Endothelial cell of umbilical vein (primary cell): ENCODE results near the gene ECI1. TPM values are rescaled to one million over a fixed set of nuclear protein-coding genes. Genes with fewer than 3 reads are reported as not detected.

Experiments
- BruUV-seq: library from RNA; stranded (reverse); fragments of 400-500 nt; replicated peaks from 2 replicates; lab custom pipeline; 2021; lab: Mats Ljungman, UMichigan
- CTCF ChIA-PET: fragments of 300-600, 350-600 bp; sonication (Branson Sonifier 250); formaldehyde crosslinking; loops from one replicate; lab custom pipeline; 2021; ENCODE audit warnings: antibody characterized with exemption, inconsistent platforms; lab: Charles Lee
- POLR2A ChIA-PET: fragments of 300-600, 350-600 bp; sonication (Branson Sonifier 250); formaldehyde crosslinking; loops from one replicate; lab custom pipeline; 2021; ENCODE audit warnings: antibody characterized with exemption, inconsistent platforms; lab: Charles Lee
- DNase-seq: peaks from one replicate; pipeline ENCODE4 v3.0.0-alpha.2; 2011; ENCODE audit warnings: low read depth, low spot score
- FAIRE-seq: peaks from 2 replicates; lab custom pipeline; 2011; peaks lifted over from hg19 to GRCh38; lab: Jason Lieb, UNC
- H2AFZ ChIP-seq: 2 replicates; pipeline ENCODE4 v1.6.0; 2012; ENCODE audit warnings: low read depth, low read length, control low read depth, inconsistent platforms
- H3K27ac ChIP-seq: 2 replicates; pipeline ENCODE4 v1.5.1; 2011; ENCODE audit warnings: low read depth, mild to moderate bottlenecking, control low read depth, low read length, moderate library complexity; ENCODE audit not compliant: insufficient read depth
- H3K27me3 ChIP-seq, 2 experiments: 2 replicates each; pipeline versions ENCODE4 v1.6.0 to v1.6.1; 2011; ENCODE audit warnings: low read length in 2 of 2, mixed read lengths in 1 of 2; ENCODE audit not compliant: control insufficient read depth in 2 of 2, insufficient read depth in 2 of 2
- H3K36me3 ChIP-seq, 2 experiments: 2 replicates in 1 of 2; 3 replicates in 1 of 2; pipeline ENCODE4 v1.5.1; 2011; ENCODE audit warnings: low read length in 2 of 2, mild to moderate bottlenecking in 1 of 2, moderate library complexity in 1 of 2; ENCODE audit not compliant: control insufficient read depth in 2 of 2, insufficient read depth in 2 of 2; ENCODE audit errors: extremely low read depth in 1 of 2
- H3K4me1 ChIP-seq: 3 replicates; pipeline ENCODE4 v1.5.1; 2011; ENCODE audit warnings: mild to moderate bottlenecking, low read length; ENCODE audit not compliant: control insufficient read depth, insufficient read depth; ENCODE audit errors: extremely low read depth
- H3K4me2 ChIP-seq: 2 replicates; pipeline ENCODE4 v1.6.1; 2011; ENCODE audit warnings: low read length, control low read depth, mixed read lengths; ENCODE audit not compliant: insufficient read depth
- H3K4me3 ChIP-seq, 3 experiments: fragments of 200-600 bp in 1 of 3; sonication (generic), shearing (Covaris generic) in 1 of 3; replicated peaks in 1 of 3; 2 replicates each; pipeline ENCODE4 v1.5.1; 2011 to 2016; ENCODE audit warnings: control low read depth in 3 of 3, low read length in 3 of 3, mild to moderate bottlenecking in 2 of 3, inconsistent platforms in 1 of 3, low read depth in 1 of 3, moderate library complexity in 1 of 3; ENCODE audit not compliant: insufficient read depth in 1 of 3
- H3K79me2 ChIP-seq: 2 replicates; pipeline ENCODE4 v1.6.0; 2012; ENCODE audit warnings: low read length, inconsistent platforms; ENCODE audit not compliant: control insufficient read depth, insufficient read depth
- H3K9ac ChIP-seq: replicated peaks from 2 replicates; pipeline ENCODE3; 2011; ENCODE audit warnings: low read length, control low read depth; ENCODE audit not compliant: insufficient read depth; ENCODE audit errors: extremely low read depth
- H3K9me1 ChIP-seq: replicated peaks from 3 replicates; pipeline ENCODE4 v1.6.0; 2011; ENCODE audit warnings: mild to moderate bottlenecking, low read length; ENCODE audit not compliant: control insufficient read depth, insufficient read depth; ENCODE audit errors: extremely low read depth
- H3K9me3 ChIP-seq: replicated peaks from 2 replicates; pipeline ENCODE4 v1.5.1; 2012; ENCODE audit warnings: low read length, inconsistent platforms; ENCODE audit not compliant: control insufficient read depth, insufficient read depth
- H4K20me1 ChIP-seq: replicated peaks from 2 replicates; pipeline ENCODE3; 2011; ENCODE audit warnings: mild to moderate bottlenecking, low read length; ENCODE audit not compliant: control insufficient read depth, insufficient read depth; ENCODE audit errors: extremely low read depth
- EZH2 ChIP-seq: IDR thresholded peaks from 2 replicates; pipeline ENCODE4 v1.6.1; 2012; ENCODE audit warnings: borderline replicate concordance, low read depth, mild to moderate bottlenecking, moderate library complexity, low read length, inconsistent platforms; ENCODE audit not compliant: severe bottlenecking
- FOS ChIP-seq: IDR thresholded peaks from 2 replicates; pipeline ENCODE4 v1.6.1; 2011; ENCODE audit warnings: mild to moderate bottlenecking, low read length, moderate library complexity, borderline replicate concordance; ENCODE audit not compliant: insufficient read depth
- GATA2 ChIP-seq: IDR thresholded peaks from 2 replicates; pipeline ENCODE4 v1.7.0; 2011; ENCODE audit warnings: low read depth, mild to moderate bottlenecking, moderate library complexity, mixed read lengths, low read length; ENCODE audit not compliant: insufficient read length, insufficient read depth
- JUN ChIP-seq: IDR thresholded peaks from 2 replicates; pipeline ENCODE4 v1.6.1; 2011; ENCODE audit warnings: borderline replicate concordance, low read depth; ENCODE audit not compliant: insufficient read length, insufficient read depth
- MYC ChIP-seq: IDR thresholded peaks from one replicate; pipeline ENCODE4 v1.6.1; 2011; ENCODE audit warnings: mild to moderate bottlenecking, low read depth, low read length
- POLR2A ChIP-seq: IDR thresholded peaks from 2 replicates; pipeline ENCODE4 v1.6.1; 2012; ENCODE audit warnings: low read depth, mild to moderate bottlenecking, control low read depth, low read length
- POLR2AphosphoS5 ChIP-seq: IDR thresholded peaks from 2 replicates; pipeline ENCODE4 v1.6.1; 2012; ENCODE audit warnings: low read depth, mild to moderate bottlenecking, control low read depth, low read length, moderate library complexity; ENCODE audit not compliant: insufficient read depth
- dilution Hi-C: fragments of 300-500 bp; cut with MboI; formaldehyde crosslinking; loops from one replicate; pipeline ENCODE4 v1.15.0; 2019; ENCODE audit warnings: low sequenced_read_pairs; ENCODE audit not compliant: extremely low pct_ligation_motif_present
- intact Hi-C: fragments of 100-400 bp; cut with micrococcal nuclease; formaldehyde crosslinking; loops from one replicate; pipeline ENCODE4 v1.10.0; 2022
- polyA plus RNA-seq, 4 experiments: library from polyadenylated mRNA; depleted of rRNA in 3 of 4; stranded (reverse) in 3 of 4; unstranded in 1 of 4; fragments of >200 nt; gene quantifications; 2 replicates each; pipeline versions ENCODE4 v1.2.1 to v1.2.3, GENCODE V29; 2011 to 2012; ENCODE audit warnings: missing spikeins in 1 of 4
- total RNA-seq: library from RNA; stranded (reverse); gene quantifications from 2 replicates; pipeline ENCODE4 v1.2.3, GENCODE V29; 2021
- TF ChIP-seq, protein P1 (sequence below), 2 donors: IDR thresholded peaks; 1 replicate in 1 of 2; 2 replicates in 1 of 2; pipeline ENCODE4 v1.5.1; 2011; ENCODE audit warnings: low read length in 2 of 2, mild to moderate bottlenecking in 2 of 2, moderate library complexity in 2 of 2, control low read depth in 1 of 2, inconsistent platforms in 1 of 2, low read depth in 1 of 2; ENCODE audit not compliant: insufficient read depth in 1 of 2; ENCODE audit errors: extremely low read depth in 1 of 2
- TF ChIP-seq, protein P2 (sequence below): IDR thresholded peaks from 2 replicates; pipeline ENCODE4 v1.6.1; 2011; ENCODE audit not compliant: insufficient read depth, insufficient read length

Gene ECI1
- total and polyA plus RNA-seq, 2 donors (not counting 3 experiments of a cell fraction or from before 2014, with no cell fraction given): 43.6 to 48.3 TPM

DNA sequence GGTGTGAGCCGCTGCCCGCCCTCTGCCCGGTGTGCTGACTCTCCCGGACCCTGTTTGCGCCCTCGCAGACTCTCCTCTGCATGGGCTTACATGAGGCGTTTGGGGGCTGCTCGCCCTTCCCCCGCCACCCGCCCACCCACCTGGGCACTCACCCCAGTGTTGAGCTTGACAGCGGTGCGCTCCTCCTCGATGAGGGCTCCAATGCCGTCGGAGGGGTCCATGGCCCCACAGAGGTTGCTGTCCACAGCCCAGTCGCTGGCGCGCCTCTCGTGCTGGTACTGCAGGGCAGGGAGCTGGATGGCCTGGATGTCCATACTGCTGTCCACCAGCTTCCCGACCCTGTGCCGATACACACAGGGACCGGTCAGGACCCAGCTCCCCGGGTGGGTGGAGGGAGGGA is 37.9 kb upstream of the ECI1 start:
- Histone ChIP-seq H3K79me2 (no peaks in the 10 kb centered on the region), H3K27ac (no peak overlapping the region), H4K20me1 (no peaks in the 10 kb centered on the region), H3K9me1 (no peaks in the 10 kb centered on the region), H3K27me3 (no peaks in the 10 kb centered on the region), H3K4me2 (no peak overlapping the region), H2AFZ (no peak overlapping the region), H3K4me3 (no peak overlapping the region), H3K36me3 (peaks cover 0 to 12% of the 10 kb centered on the region in 2 experiments), H3K9ac (no peak overlapping the region), H3K9me3 (no peaks in the 10 kb centered on the region), H3K4me1 (no peaks in the 10 kb centered on the region)
- no peak for DNase-seq
- BruUV-seq: no TSS peak
- ChIA-PET CTCF (interaction anchor here (0.8 to 1.4 kb wide), 4 partner anchors 8 to 62 kb away, joined by 3 read pairs; no protein-coding TSS in a partner anchor), POLR2A (interaction anchor here (0.6 kb wide), 1 partner anchor 127 kb away, joined by 3 read pairs; no protein-coding TSS in a partner anchor)
- intact Hi-C loops (no loop called here), dilution Hi-C loops (no loop called here)
- FAIRE-seq: no peak
- TF ChIP-seq FOS: no peak
- TF ChIP-seq EZH2: no peak
- TF ChIP-seq, protein P1, sequence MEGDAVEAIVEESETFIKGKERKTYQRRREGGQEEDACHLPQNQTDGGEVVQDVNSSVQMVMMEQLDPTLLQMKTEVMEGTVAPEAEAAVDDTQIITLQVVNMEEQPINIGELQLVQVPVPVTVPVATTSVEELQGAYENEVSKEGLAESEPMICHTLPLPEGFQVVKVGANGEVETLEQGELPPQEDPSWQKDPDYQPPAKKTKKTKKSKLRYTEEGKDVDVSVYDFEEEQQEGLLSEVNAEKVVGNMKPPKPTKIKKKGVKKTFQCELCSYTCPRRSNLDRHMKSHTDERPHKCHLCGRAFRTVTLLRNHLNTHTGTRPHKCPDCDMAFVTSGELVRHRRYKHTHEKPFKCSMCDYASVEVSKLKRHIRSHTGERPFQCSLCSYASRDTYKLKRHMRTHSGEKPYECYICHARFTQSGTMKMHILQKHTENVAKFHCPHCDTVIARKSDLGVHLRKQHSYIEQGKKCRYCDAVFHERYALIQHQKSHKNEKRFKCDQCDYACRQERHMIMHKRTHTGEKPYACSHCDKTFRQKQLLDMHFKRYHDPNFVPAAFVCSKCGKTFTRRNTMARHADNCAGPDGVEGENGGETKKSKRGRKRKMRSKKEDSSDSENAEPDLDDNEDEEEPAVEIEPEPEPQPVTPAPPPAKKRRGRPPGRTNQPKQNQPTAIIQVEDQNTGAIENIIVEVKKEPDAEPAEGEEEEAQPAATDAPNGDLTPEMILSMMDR (IDR thresholded peaks at IDR 0.05; ENCODE audit: extremely low read depth in 1 of 2, insufficient read depth in 1 of 2, low read depth in 1 of 2, low read length in 2 of 2): no peak
- TF ChIP-seq, protein P2, sequence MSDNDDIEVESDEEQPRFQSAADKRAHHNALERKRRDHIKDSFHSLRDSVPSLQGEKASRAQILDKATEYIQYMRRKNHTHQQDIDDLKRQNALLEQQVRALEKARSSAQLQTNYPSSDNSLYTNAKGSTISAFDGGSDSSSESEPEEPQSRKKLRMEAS: no peak
- no peak for TF ChIP-seq POLR2AphosphoS5
- TF ChIP-seq POLR2A: no peak
- no peak for TF ChIP-seq JUN
- TF ChIP-seq GATA2: no peak
- TF ChIP-seq MYC: no peak
